Stomach (tissue), 4 donors: ENCODE data around the gene SOAT2.
A peak's percentile ranks its signal among the peaks of the same experiment; 100 is the strongest.

Source experiments
- CTCF ChIP-seq, 7 experiments: fragments of 450-650 bp in 4 of 7; fragments of 200-600 bp in 3 of 7; sonication (generic) in 3 of 7; IDR thresholded peaks; one replicate each; pipeline ENCODE4 v1.5.1; 2016 to 2019; ENCODE audit warnings: antibody characterized with exemption in 7 of 7, control low read depth in 2 of 7, mild to moderate bottlenecking in 1 of 7
- POLR2A ChIP-seq, 4 donors: fragments of 450-650 bp; IDR thresholded peaks; one replicate each; pipeline ENCODE4 v1.6.1; 2016; ENCODE audit warnings: antibody characterized with exemption in 4 of 4, control low read depth in 2 of 4, mild to moderate bottlenecking in 1 of 4, moderate library complexity in 1 of 4
- POLR2AphosphoS5 ChIP-seq, 3 donors: sonication (generic); formaldehyde crosslinking; IDR thresholded peaks; one replicate each; pipeline ENCODE4 v1.6.1; 2016; ENCODE audit warnings: antibody characterized with exemption in 3 of 3

DNA sequence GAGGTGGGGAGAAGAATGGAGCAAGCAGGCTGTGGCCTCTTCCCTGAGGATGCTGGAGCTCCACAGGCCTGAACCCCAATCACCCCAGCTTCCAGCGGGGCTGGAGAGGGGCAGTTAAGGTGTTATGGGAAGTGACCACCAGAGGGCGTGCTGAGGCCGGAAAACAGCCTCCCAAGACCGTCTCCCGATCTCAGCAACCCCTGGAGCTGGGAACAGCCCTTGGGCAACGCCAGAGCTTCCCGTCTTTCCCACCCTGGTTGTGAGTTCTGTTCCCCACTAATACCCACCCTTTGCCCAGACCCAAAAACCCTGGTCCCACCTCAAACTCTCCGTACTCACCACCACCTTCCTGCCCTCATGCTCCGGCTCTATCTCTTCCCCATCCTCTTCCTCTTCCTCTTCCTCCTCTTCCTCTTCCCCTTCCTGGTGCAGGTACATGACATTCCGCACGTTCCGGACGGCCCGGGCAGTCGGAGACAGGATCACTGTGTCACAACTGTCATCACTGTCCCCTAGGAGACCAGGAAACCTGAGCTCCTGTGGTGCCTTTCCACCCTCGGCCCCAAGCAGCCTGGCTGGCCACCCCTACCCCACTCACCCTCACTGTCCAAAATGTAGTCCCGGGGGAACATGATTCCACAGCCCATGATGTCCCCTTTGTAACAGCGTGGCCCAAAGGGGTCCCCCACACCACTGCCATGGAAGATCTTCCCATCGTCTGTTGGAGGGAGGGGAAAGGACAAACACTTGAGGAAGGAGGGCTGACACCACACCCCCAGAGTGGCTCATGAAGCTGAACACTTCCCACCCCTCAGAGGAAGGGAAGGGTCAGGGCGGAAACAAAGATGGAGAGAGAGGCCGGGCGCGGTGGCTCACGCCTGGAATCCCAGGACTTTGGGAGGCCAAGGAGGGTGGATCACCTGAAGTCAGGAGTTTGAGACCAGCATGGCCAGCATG lies 37.0 kb upstream of the SOAT2 start:
- no peak for TF ChIP-seq POLR2A (IDR thresholded peaks at IDR 0.05)
- peak in 2 of 3 donors; percentile 45 to 80 for TF ChIP-seq POLR2AphosphoS5 (IDR thresholded peaks at IDR 0.05)
- TF ChIP-seq CTCF (IDR thresholded peaks at IDR 0.05): peak in 6 of 7 experiments; percentile 7 to 92 (median 86)
